Sigmoid colon (tissue), 7 donors: ENCODE data around the gene TMEM238L. TPM values are rescaled to one million over a fixed set of nuclear protein-coding genes. Genes with fewer than 3 reads are reported as not detected.

Source experiments
- DNase-seq: peaks from one replicate; pipeline ENCODE4 v3.0.0-alpha.2; 2019
- H3K27ac ChIP-seq, 4 donors: fragments of 200-600 bp; sonication (generic); one replicate each; pipeline ENCODE4 v1.5.1; 2016 to 2019; ENCODE audit warnings: mild to moderate bottlenecking in 1 of 4
- H3K27me3 ChIP-seq, 3 donors: fragments of 200-600 bp; sonication (generic); one replicate each; pipeline ENCODE4 v1.5.1; 2019; ENCODE audit warnings: mild to moderate bottlenecking in 1 of 3
- H3K36me3 ChIP-seq, 4 donors: fragments of 200-600 bp; sonication (generic); one replicate each; pipeline ENCODE4 v1.5.1; 2016 to 2019
- H3K4me1 ChIP-seq, 4 donors: fragments of 200-600 bp; sonication (generic); one replicate each; pipeline ENCODE4 v1.5.1; 2017 to 2019
- H3K4me3 ChIP-seq, 4 donors: fragments of 200-600 bp; sonication (generic); one replicate each; pipeline ENCODE4 v1.5.1; 2017 to 2019; ENCODE audit warnings: mild to moderate bottlenecking in 2 of 4, moderate library complexity in 1 of 4
- H3K9me3 ChIP-seq, 4 donors: fragments of 200-600 bp in 3 of 4; sonication (generic) in 3 of 4; one replicate each; pipeline versions ENCODE4 v1.5.1 to v1.6.1; 2013 to 2019
- EP300 ChIP-seq, 4 donors: sonication (generic); formaldehyde crosslinking; IDR thresholded peaks; one replicate each; pipeline ENCODE4 v1.6.1; 2017; ENCODE audit warnings: antibody characterized with exemption in 4 of 4
- POLR2A ChIP-seq, 2 donors: fragments of 450-650 bp; IDR thresholded peaks; one replicate each; pipeline ENCODE4 v1.6.1; 2016; ENCODE audit warnings: antibody characterized with exemption in 2 of 2, mild to moderate bottlenecking in 2 of 2, moderate library complexity in 2 of 2
- WGBS, 2 donors: extraction: QIAGEN DNeasy Blood & Tissue Kit; methylation state at CpG; one replicate each; pipeline ENCODE4 v1.1.7; 2013; 5-methylcytosine and 5-hydroxymethylcytosine counted together
- intact Hi-C: fragments of 100-400 bp; cut with DNase I; formaldehyde crosslinking; loops from one replicate; pipeline ENCODE4 v1.15.1; 2023
- polyA plus RNA-seq, 3 donors: library from polyadenylated mRNA; stranded (reverse); fragments of 200-250 nt; gene quantifications; one replicate each; pipeline ENCODE4 v1.2.3, GENCODE V29; 2013
- small RNA-seq, 3 donors: library from RNA; depleted of rRNA; stranded (forward); fragments of <200 nt; gene quantifications; one replicate each; pipeline ENCODE3, GENCODE V24; 2016
- total RNA-seq, 4 donors: library from RNA; depleted of rRNA; stranded (reverse); fragments of >200 nt; gene quantifications; one replicate each; pipeline ENCODE4 v1.1.0, GENCODE V29; 2016
- donor health status: healthy with polysubstance abuse.
- donor health status: Bipolar disorder and iron deficiency.
- donor health status: healthy.

TMEM238L gene
- total and polyA plus RNA-seq, 7 donors: 43.2 to 130 (median 97.8) TPM; not detected in 4

DNA sequence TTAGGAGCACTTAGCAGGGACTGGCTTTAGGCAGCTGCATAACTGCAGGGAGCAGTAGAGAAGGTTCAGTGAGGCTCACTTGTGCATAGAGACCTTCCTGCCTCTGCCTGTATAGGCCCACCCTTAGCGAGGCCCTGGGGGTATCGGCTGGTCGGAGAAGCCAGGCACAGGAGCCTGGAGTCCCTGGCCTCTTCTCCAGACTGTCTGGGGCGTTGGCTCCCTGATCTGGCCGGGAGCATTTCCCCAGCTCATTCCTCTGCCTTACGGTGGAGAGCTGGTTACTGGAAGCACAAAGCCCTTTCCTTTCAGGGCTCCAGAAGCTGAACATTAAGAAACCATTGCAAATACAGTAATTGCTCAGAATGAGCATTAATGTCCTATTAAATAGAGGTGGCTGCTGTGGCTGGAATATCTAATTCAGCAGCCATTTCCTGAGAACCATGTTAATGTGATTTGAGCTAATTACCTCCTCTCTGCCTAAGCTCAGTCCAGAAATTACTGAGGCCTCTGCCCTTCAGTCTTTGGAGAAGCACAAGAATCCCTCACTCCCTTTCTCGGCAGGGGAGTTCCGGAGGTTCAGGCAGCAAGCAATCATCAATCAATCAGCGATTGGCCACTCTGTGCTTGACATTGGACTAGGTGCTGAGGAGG, 55.2 kb downstream of the TMEM238L start:
- Histone ChIP-seq H3K27me3 (no peaks in the 10 kb centered on the region), H3K4me3 (no peak overlapping the region), H3K9me3 (no peaks in the 10 kb centered on the region), H3K36me3 (no peaks in the 10 kb centered on the region), H3K27ac (no peak overlapping the region), H3K4me1 (no peaks in the 10 kb centered on the region)
- 56 to 69% methylated on average over 9 of the region's 9 CpGs for WGBS, 2 donors
- DNase-seq: no peak
- TF ChIP-seq EP300 (IDR thresholded peaks at IDR 0.05) (no peak), POLR2A (IDR thresholded peaks at IDR 0.05) (no peak)
- intact Hi-C loops: loop anchor here (10.0 kb wide), 1 partner anchor 556 kb away; no protein-coding TSS in a partner anchor

GRCh38 chr17:10745231-10745630, 58.7 kb downstream of the TMEM238L start:
- no peak overlapping the region for H3K27ac ChIP-seq
- no peak for TF ChIP-seq EP300 (IDR thresholded peaks at IDR 0.05)
- 12 to 49% methylated on average over 6 of the region's 6 CpGs for WGBS, 2 donors
- peak; percentile 61 for DNase-seq
- no peaks in the 10 kb centered on the region for H3K36me3 ChIP-seq
- no peaks in the 10 kb centered on the region for H3K4me1 ChIP-seq
- H3K9me3 ChIP-seq: no peaks in the 10 kb centered on the region
- intact Hi-C loops: loop anchor here (10.0 kb wide), 1 partner anchor 560 kb away; no protein-coding TSS in a partner anchor
- H3K27me3 ChIP-seq: no peaks in the 10 kb centered on the region
- no peak overlapping the region for H3K4me3 ChIP-seq

Small RNA genes within 50 kb of the gene (small RNA-seq; reads per million reads assigned to genes)
- gene AC015908.2 (0 reads per million in 3 donors), gene TMEM238L (0 reads per million in 3 donors)

Other genes starting within 250 kb of the TMEM238L start
- 100 to 1,000 TPM in 1 of 4 donors, 1 to 10 TPM in 2, under 1 TPM in 1; 0.82 to 108 (median 2.0) TPM for gene MYH3, start 146.8 kb downstream of the TMEM238L start, total RNA-seq
- 1 to 10 TPM in 2 of 3 donors, under 1 TPM in 1; 0.23 to 2.9 (median 1.2) TPM for gene MYH3, start 146.8 kb downstream of the TMEM238L start, polyA plus RNA-seq
- 10 to 100 TPM; 12.2 to 22.1 (median 17.9) TPM for gene SCO1, start 106.6 kb downstream of the TMEM238L start, total RNA-seq
- gene SCO1, start 106.6 kb downstream of the TMEM238L start, polyA plus RNA-seq: 10 to 100 TPM; 24.0 to 37.5 (median 26.7) TPM
- gene ADPRM, start 106.5 kb downstream of the TMEM238L start, total RNA-seq: 10 to 100 TPM in 3 of 4 donors, 1 to 10 TPM in 1; 7.6 to 16.6 (median 15.3) TPM
- 10 to 100 TPM in 2 of 3 donors, 1 to 10 TPM in 1; 7.4 to 11.4 (median 10.7) TPM for gene ADPRM, start 106.5 kb downstream of the TMEM238L start, polyA plus RNA-seq
- gene TMEM220, start 74.1 kb downstream of the TMEM238L start, total RNA-seq: 10 to 100 TPM in 2 of 4 donors, 1 to 10 TPM in 2; 9.1 to 16.8 (median 12.2) TPM
- 10 to 100 TPM in 2 of 3 donors, 1 to 10 TPM in 1; 8.3 to 22.7 (median 13.2) TPM for gene TMEM220, start 74.1 kb downstream of the TMEM238L start, polyA plus RNA-seq
- gene PIRT, start 34.0 kb upstream of the TMEM238L start, total RNA-seq: 10 to 100 TPM in 1 of 4 donors, 1 to 10 TPM in 3; 3.1 to 10.3 (median 5.3) TPM
- gene PIRT, start 34.0 kb upstream of the TMEM238L start, polyA plus RNA-seq: 1 to 10 TPM in 1 of 3 donors, under 1 TPM in 2; 0.46 to 3.6 (median 0.60) TPM